ENCODE measurements around the gene SPIRE2.
A peak's percentile ranks its signal among the peaks of the same experiment; 100 is the strongest.
"Not testable (repeated sequence)": the region's sequence is repeated elsewhere in the genome, so short reads cannot be mapped to it uniquely, and the experiment has no call there.

The SPIRE2 gene

GRCh38 chr16:89862732-89863131, 34.5 kb downstream of the SPIRE2 start:
- no peak for DNase-seq (ENCODE audit: low read depth in 2 of 2)

- peak; percentile 24 to 30 for DNase-seq (ENCODE audit: low read depth in 2 of 2)
Observed at GRCh38 chr16:89863741-89864526, 35.7 kb downstream of the SPIRE2 start.

GRCh38 chr16:89864527-89864820, 36.2 kb downstream of the SPIRE2 start:
- DNase-seq (ENCODE audit: low read depth in 2 of 2): no peak

- DNase-seq (ENCODE audit: low read depth in 2 of 2): no peak
Observed at GRCh38 chr16:89867918-89868317, 39.6 kb downstream of the SPIRE2 start.

DNA sequence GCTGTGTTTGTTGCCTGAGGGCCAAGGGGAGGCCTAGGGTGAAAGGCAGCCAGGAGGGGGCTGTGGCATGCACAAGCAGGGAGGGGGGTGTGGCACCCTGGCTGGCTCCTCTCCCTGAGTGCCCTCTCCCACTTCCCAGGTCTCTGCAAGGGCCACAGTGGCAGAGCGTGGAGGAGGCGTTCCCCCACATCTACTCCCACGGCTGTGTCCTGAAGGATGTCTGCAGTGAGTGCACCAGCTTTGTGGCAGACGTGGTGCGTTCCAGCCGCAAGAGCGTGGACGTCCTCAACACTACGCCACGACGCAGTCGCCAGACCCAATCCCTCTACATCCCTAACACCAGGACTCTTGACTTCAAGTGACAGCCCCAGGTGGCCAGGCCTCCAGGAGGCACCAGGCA, 41.6 kb downstream of the SPIRE2 start:
- DNase-seq (ENCODE audit: low read depth in 2 of 2): no peak

DNA sequence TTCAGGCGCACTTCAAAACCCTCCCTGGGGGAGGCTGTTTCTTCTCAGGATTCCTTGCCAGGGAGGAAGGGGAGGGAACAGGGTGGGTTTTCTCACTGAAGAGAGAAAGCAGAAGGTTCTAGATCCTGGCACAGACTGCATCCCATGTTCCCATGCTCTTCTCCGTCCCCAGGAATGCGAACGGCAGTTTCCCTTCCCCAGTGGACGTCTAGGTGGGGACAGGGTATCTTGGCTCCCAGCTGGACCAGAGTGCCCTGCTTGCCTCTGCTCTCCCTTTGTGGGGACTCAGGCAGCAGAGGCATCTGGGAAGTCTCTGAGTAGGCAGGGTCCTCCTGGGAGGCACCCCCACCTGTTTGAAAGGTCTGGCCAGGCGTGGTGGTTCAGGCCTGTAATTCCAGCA, 42.2 kb downstream of the SPIRE2 start:
- no peak for DNase-seq (ENCODE audit: low read depth in 2 of 2)

DNA sequence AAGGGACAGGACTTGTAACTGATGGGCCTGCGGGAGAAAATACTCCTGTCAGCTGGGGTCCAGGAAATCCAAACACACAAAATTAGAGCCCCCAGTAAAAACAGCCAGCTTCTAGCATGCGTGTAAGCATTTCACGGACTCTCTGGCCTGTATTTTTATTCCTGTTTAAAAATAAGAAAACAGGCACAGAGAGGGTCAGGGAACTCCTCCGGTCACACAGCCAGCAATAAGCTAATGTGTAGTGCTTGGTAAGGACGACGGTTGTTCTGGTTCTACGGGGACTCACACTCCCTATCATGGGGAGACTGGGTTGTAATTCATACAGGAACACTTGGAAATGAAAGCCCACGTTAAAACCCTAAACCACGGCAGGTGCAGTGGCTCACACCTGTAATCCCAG, 43.6 kb downstream of the SPIRE2 start:
- DNase-seq (ENCODE audit: low read depth in 2 of 2): no peak

DNA sequence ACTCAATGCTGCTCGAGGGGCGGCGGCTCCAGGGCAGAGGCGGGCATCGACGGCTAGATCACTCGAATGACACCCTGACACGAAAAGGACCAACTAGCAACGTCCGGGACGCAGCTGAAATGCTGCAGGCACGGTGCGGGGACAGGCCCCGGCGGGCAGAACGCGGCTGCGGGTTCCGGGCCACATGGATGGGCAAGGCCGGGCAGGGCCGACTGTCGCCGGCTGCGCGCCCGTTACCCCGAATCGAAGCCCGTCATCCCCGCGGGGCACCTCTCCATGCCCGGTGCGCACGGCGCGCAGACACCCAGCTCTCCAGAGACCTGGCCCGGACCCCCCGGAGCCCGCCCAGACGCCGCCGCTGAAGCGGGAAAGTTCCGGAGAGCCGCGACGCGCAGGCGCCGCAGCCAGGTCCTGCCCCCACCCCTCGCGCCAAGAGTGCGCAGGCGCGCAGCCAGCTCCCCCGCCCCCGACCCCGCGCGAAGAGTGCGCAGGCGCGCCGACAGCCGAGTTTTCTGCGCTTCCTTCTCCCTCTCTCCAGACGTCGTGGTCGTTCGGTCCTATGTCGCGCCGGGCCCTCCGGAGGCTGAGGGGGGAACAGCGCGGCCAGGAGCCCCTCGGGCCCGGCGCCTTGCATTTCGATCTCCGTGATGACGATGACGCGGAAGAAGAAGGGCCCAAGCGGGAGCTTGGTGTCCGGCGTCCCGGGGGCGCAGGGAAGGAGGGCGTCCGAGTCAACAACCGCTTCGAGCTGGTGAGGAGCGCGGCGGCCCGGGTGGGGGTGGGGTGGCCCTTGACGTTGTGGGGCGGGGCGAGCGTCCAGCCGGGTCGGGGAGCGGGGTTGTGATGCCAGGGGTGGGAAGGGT, 45.1 kb downstream of the SPIRE2 start, which contains the start of gene TCF25:
Gene TCF25, plus strand, starts transcription at position 484 of the 863 bp plus-strand sequence. Its CDS starts 76 bp downstream, at position 560.
- peak; percentile 68 to 72 for DNase-seq (ENCODE audit: low read depth in 2 of 2)

- peak; percentile 87 to 88 for DNase-seq (ENCODE audit: low read depth in 2 of 2)
Observed at GRCh38 chr16:89873972-89874689, 45.9 kb downstream of the SPIRE2 start.

GRCh38 chr16:89879123-89879522, 50.8 kb downstream of the SPIRE2 start:
- not testable (repeated sequence) for DNase-seq (ENCODE audit: low read depth in 2 of 2)

DNA sequence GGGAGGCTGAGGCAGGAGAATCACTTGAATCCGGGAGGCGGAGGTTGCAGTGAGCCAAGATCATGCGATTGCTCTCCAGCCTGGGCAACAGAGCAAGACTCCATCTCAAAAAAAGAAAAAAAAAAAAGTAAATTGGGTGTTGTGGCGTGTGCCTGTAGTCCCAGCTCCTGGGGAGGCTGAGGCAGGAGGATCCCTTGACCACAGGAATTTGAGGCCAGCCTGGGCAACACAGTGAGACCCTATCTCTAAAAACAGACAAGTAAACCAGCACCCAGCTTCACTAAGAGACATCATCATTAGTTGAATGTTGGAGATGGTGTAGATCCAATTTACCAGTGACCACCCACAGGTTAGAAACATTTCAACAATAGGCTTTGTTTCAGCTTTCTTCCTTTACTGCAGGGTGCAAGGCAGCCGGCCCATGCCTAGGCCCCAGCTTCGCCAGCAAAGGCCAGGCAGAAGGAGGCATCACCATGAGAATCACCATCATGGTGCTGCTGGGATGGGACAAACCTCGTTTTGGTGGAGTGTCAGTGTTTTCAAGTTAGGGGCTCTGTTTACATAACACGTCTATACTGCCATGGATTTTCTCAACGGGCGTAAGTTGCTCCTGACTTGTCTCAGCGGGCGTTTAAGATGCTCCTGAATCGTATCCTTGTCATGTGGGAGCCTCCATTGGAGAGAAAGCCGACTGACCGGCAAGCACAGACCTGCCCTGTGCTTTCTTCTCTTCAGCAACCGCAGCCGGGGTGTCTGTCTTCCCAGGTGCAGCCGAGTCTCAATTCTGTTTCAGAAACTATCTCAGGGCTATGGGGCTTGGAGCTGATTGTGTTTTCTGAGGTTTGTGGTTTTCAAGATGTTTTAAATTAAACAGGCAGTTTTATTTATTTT, 52.4 kb downstream of the SPIRE2 start:
- no peak for DNase-seq (ENCODE audit: low read depth in 2 of 2)

DNA sequence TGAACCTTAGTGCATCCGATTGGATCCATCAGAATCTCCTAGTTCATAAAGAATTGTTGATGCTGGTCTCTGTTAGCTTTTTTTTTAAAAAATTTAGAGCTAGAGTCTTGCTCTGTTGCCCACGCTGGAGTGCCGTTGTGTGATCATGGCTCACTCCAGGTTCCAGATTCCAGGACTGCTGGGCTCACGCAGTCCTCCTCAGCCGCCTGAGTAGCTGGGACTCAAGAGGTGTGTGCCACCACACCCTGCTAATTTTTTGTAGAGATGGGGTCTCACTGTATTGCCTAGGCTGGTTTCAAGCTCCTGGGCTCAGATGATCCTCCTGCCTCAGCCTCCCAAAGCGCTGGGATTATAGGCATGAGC, 53.1 kb downstream of the SPIRE2 start:
- DNase-seq (ENCODE audit: low read depth in 2 of 2): no peak

DNA sequence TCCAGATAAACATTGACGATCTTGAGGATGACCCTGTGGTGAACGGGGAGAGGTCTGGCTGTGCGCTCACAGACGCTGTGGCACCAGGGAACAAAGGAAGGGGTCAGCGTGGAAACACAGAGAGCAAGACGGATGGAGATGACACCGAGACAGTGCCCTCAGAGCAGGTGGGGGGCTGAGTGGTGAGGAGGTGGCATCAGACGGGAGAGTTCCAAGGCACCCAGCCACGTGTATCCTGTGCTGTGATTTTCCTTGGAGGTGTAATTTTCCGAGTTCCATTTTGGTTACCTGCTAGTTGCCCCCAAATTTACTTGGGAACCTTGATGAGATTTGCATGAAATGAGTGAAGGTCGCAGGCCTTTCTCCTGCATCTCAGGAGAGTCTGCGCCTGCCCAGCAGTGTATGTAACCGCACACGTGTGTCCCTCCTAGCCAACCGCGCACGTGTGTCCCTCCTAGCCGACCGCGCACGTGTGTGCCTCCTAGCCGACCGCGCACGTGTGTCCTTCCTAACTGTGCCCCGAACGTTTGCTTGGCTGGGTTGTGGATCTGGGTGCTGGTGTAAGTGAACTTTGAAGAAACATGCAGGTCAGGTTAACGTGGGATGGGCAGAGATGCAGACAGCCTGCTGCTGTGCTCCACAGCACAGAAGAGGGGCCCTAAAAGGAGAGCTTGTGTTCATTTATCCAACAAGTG, 55.2 kb downstream of the SPIRE2 start:
- no peak for DNase-seq (ENCODE audit: low read depth in 2 of 2)

GRCh38 chr16:89884041-89884421, 55.8 kb downstream of the SPIRE2 start:
- no peak for DNase-seq (ENCODE audit: low read depth in 2 of 2)

DNA sequence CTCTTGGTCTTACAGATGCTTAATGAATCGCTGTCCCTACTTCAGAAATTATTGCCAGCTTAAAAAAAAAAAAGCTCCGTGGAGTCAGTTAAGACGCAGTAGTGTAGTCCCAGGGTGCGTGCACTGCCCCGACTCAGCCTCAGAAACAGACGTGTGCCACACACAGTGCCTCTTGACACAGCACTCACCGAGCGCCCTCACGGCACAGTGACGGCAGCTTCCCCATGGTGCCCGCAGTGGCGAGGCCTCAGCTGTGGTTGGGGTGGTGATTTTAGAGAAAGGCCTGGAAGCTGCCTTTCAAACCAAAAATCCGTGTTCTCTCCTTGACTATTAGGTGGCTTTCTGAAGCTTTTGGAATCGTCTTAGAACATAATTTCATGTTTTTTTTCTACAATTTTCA, 59.0 kb downstream of the SPIRE2 start:
- DNase-seq (ENCODE audit: low read depth in 2 of 2): no peak

DNA sequence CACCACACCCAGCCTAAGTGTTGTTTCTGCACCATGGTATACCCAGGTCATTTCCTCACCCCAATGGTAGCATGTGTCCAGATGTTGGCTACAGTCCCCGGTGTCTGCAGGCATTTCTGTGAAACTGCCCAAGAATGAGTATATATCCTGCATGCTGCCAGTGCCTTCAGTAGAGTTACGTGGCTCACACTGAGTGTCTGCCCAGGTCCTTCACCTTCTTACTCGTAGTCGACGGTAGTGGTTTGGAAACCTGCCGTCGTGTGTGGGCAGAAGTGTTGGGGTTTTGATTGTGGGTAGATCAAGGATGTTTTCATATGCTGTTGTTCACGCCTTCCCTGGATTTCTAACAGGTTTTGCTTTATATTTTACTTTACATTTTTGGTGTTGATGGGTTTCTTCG, 61.9 kb downstream of the SPIRE2 start:
- DNase-seq (ENCODE audit: low read depth in 2 of 2): no peak

DNA sequence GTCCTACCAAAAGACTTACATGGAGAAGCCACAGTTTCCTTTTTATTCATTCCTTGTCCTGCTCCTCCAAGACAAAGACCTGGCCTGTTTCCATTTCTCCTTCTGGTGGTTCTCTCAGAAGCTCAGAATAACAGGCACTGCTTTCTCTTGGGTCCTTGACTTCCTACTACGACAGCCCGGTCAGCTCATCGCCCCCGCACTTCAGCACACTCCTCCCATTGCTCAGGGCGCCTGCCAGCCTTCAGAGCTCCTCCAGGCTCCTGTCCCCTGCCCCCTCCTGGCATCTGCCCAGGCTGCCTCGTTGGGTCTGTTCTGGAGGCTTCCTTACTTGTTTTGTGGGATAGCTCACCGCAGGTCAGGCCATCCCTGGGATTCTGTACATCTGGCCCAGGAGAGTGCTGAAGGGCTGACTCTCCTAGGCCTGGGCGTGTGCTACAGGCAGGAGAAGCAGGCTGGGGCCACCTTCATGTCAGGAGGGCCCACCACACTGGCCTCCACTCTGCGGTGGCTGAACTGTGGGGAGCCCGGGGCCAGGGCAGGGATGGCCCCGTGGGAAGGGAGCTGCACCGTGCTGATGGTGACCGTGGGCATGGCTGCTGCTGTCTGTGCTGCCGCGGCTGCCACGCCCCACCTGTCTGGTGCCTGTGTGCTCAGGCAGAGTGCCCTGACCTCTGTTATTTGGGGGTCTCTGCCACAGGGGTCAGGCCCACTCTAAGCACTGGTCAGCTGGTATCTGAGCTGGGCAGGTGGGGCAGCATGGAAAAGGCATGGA, 62.8 kb downstream of the SPIRE2 start:
- no peak for DNase-seq (ENCODE audit: low read depth in 2 of 2)

- DNase-seq (ENCODE audit: low read depth in 2 of 2): no peak
Observed at GRCh38 chr16:89892055-89892630, 63.9 kb downstream of the SPIRE2 start.

DNA sequence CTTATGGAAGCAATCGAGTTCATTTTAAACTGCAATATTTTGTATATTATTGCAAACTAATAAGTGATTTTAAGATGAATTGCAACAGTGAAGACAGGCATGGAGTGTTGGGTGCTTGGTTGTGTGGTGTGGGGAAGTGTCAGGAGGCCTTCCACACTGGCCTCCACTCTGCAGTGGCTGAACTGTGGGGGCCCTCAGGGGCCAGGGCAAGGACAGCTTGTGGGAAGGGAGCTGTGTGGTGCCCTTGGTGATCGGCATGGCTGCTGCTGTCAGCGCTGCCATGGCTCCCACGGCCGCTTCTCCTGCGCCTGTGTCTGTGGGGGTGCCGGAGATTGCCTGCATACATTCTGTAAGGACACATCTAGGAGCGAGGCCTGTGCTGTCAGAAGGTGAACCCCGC, 64.4 kb downstream of the SPIRE2 start:
- DNase-seq (ENCODE audit: low read depth in 2 of 2): no peak

Data from stimulated activated CD8-positive, alpha-beta memory T cell treated with anti-CD3 and anti-CD28 coated beads, Interleukin-7, amount 100 ng/mL, for 1 hour (primary cell).